Dedifferentiated amniotic fluid mesenchymal stem cell (primary cell): ENCODE results near the gene BCL7B.
"Not testable (repeated sequence)": the region's sequence is repeated elsewhere in the genome, so short reads cannot be mapped to it uniquely, and the experiment has no call there.

Experiments used
- DNase-seq: peaks from one replicate; pipeline ENCODE4 v3.0.0-alpha.2; 2016; ENCODE audit errors: extremely low spot score

The BCL7B gene

DNA sequence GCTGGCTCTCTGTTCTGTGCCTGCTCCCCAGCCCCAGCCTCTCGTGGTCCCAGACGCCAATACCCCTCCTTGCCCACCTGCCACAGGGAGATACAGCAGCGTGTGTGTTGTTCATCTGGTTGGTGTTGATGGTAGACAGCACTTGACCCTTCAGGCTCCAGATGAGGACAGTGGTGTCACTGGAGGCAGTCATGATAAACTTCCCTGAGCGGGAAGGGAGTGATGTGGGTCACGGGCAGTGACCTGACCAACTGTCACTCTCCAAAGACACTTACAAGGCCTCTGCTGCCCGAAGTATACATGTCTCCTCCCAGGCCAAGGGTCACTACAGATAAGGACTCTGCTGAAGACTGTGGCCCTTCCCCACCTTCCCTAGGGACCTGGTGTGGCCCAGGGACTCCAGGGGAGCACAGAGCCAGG lies 15.3 kb upstream of the BCL7B start:
- no peak for DNase-seq

DNA sequence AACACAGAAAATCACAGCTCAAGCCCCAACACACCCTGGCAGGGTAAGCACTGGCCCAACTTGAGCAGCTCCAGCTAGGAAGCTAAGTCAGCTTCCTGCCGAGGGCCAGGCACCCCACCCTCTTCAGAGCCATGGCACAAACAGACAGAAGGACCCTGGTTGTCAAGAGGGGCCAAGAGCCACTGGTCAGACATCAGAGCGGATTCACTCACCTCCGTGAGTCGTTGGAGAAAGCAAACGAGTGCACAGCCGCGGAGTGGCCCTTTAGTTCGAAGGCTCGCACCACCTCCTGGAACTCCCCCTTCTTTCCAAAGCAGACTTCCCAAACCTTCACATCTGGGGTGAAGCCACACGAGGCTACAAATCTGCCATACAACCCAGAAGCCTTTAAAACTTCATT lies 13.5 kb upstream of the BCL7B start:
- DNase-seq = no peak

DNA sequence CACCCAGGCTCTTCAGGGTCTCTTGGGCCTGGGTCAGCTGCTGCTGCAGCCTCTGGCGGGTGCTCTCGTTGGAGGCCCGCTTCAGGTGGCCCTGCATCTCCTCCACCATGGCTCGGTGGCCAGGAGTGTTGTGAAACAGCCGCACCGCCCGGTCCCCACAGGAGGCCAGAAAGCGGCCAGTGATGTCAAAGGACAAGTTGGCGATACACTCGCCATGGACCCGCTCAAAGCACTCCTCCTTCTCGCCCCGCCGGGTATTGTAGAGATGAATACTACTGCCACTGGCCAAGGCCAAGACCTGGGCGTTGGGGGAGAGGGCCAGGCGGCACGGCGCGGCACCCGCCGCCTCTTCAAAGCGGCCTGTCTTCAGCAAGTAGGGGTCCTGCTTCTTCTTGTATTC lies 13.0 kb upstream of the BCL7B start:
- DNase-seq = no peak

DNA sequence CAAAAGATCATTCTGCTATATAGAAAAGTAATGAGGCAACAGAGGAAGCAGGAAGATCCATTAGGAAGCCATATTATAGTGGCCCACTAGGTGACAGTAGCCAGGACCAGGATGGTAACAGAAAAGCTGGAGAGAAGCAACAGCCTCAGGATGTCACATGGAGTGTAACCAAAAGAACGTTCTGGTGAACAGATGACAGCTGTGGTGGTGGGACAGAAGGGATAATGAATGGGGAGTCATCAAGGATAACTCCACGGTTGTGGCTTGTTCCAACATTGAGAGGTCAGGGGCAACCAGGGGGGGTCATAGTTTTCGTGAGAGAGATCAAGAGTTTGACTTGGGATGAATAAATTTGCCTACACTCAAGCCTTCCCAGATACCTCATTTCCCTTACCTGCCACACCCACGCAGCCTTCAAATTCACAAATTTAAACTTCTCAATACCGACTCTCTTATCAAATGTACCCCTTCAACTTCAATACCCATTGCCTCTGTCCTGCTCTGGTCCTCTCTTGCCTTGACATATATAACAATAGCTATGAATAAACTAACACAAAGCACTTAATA lies 11.6 kb upstream of the BCL7B start:
- no peak for DNase-seq

DNA sequence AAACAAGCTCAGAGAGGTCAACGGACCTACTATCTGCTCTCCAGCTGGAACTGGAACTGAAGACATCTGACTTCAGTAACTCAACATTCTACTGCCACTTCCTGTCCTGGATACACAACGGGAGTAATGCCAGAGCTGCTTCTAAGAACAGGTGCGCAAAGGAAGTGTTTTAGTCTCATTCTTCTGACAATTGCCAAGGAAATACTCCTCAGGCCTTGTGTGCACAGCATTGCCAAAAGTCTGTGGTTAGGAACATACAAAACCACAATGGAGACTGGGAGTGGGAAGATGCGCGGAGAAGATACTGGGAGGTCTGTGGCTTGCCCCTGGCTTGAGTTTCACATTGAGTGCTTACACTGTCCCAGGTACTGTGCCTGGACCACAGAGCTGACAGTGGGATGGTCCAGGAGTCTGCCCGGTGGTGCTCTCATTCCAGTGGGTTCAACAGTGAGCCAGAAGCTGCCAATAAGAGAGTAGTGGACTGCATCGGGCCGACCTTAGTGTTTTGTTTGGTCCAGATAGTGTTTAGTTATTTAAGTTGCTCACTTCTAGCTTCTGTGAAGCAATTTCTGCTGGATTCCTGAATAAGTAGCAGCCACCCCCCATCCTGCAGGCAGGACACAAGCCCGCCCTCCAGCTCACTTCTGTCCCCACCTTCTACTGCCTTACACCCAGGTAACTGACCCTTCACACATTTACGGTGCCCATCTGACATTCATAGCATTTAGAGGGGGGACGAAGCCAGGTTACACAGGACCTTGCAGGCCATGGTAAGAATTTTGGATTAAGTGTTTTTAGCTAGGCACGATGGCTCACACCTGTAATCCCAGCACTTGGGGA lies 10.6 kb upstream of the BCL7B start:
- DNase-seq = no peak

DNA sequence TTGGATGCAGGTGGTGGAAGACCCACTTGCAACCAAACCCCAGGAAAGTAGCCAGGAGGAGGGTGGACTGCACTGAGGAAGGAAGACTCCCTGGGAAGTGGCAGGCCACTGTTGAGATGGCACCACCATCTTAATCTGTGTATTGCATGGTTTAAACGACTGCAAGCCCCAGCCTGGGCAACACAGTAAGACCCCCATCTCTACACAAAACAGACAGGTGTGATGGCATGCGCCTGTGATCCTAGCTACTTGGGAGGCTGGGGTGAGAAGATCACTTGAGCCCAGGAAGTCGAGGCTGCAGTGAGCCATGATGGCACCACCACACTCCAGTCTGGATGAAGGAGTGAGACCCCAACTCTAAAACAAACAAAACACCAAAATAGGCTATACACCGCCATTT lies 9.7 kb upstream of the BCL7B start:
- DNase-seq = no peak

DNA sequence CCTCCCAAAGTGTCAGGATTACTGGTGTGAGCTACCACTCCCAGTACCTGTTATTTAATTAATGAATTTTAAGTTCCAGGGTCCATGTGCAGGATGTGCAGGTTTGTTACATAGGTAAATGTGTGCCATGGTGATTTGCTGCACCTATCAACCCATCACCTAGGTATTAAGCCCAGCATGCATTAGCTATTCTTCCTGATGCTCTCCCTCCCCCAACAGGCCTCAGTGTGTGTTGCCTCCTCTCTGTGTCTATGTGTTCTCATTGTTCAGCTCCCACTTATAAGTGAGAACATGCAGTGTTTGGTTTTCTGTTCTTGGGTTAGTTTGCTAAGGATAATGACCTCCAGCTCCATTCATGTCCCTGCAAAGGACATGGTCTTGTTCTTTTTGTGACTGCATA lies 8.9 kb upstream of the BCL7B start:
- not testable (repeated sequence) for DNase-seq

DNA sequence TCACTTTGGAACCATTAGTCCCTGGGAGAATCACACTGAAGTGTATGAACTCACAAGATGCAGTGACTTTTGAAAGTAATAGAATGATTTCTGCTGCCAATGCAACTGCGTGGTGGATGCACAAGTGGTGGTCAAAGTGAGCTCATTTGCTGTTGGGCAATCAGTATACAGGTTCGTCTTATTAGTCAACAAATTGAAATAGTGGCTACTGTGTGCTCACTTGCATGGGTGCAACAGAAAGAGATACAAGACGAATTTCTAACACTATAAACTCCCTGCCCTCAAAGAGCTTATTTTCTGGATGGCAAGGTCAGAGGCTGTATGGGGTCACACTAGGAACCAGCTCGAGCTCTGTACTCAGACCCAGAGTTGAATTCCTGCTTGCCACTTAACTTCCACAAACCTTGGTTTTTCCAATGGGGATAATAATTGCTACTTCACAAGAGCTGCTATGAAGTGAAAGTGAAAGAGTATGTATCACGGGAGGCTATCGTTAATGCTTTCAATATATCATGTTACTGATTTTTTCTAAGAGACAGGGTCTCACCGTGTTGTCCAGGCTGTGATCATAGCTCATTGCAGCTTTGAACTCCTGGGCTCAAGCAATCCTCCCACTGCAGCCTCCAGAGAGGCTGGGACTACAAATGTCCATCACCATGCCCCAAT lies 8.3 kb upstream of the BCL7B start:
- DNase-seq = no peak

DNA sequence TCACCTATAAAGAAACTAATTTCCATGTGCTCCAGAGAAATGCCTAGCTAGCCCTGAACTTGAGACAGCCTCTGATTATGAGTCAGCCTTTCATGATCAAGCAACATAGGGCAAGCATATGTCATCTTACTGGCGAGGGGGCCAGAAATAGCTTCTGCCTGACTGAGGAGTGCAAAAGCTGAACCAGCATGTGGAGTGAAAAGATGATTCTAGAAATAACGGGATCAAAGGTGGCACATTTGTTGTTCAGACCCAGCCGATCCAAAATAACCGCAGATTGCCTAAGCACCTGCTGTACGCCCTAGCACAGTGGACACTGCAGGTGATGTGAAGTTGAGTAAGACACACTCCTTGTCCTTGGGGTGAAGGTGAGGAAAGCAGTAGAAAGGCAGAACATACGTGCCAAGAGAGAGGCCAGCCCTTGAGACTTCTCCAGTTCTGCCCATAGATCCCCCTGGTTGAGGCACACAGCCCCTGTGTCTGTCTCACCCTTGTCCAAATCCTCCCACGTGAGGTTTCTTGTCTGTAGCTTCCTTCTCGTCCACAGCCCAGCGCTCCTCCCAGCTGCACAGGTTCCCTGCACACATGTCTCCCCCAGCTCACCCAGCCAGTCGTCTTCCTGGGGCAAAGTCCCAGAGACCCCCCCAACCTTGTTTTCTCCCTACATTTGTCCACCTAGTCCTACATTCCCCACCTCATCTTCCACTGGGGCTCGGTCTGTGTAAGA lies 2.8 kb upstream of the BCL7B start:
- peak; percentile 75 for DNase-seq

DNA sequence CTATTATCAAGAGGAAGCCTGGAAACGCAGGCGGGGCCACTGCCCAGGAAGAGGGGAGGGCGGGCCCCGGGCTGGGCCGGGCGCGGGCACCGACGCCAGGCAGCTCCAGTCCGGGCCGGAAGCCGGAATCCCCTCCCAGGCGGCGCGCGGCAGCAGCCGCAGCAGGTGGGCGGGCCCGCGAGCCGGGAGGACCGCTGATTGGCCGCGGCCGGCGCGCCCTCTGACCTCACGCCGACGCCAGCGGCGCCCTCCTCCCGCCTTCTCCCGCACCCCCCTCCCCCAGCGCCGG lies 438 bp downstream of the BCL7B start:
- DNase-seq = peak; percentile 86

DNA sequence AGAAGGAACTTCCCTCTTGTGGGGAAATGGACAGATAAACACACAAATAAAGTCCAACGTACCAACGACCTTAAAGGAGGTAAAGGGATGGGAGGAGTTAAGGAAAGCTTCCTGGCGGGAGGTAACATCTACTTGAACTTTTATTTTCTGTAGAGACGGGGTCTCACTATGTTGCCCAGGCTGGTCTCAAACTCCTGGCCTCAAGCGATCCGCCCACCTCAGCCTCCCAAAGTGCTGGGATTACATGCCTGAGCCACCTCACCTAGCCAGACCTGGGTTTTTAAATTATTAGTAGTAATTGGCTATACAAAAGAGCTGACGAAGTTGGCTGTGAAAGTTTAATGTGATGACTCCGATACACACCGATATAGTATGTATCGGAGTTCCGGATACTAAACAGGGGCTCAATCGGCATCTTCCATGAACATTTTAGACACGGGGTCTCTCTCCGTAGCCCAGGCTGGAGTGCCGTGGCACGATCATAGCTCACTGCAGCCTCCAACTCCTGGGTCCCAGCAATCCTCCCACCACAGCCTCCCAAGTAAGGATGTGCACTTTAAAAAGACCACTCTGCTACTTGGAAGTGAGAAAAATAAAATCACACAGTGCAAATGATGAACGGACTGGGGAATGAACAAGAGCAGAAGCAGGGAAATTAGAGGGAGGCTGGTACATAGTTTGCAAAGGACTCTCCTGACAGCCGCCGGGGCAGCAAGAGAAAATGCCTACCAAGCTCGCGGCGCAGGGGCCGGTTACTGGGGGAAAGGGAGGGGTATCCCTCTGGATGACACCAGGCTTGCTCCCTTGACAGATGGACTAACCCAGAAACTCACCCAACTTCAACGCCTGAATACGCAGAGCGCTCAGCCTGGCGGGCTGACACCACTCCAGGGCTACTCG lies 1.0 kb downstream of the BCL7B start:
- DNase-seq = no peak

DNA sequence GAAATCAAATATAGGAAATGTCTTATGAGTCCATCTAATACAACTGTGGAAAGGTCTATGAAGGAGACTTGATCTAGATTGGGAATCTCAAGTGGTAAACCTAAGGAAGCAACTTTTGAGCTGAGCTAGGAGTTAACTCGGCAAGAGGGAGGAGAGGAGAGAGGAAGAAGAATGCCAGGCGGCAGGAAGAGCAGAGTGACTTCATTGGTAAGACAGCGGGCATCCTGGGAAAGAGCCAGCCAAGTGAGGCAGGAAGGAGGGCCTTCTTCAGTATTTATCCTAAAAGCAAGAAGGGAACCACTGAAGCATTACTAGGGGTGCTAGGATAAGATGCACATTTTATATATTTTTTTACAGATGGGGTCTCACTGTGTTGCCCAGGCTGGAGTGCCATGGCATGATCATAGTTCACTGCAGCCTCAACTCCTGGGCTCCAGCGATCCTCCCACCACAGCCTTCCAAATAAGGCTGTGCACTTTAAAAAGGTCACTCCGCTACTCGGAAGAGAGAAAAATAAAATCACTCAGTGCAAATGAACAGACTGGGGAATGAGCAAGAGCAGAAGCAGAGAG lies 2.0 kb downstream of the BCL7B start:
- no peak for DNase-seq

DNA sequence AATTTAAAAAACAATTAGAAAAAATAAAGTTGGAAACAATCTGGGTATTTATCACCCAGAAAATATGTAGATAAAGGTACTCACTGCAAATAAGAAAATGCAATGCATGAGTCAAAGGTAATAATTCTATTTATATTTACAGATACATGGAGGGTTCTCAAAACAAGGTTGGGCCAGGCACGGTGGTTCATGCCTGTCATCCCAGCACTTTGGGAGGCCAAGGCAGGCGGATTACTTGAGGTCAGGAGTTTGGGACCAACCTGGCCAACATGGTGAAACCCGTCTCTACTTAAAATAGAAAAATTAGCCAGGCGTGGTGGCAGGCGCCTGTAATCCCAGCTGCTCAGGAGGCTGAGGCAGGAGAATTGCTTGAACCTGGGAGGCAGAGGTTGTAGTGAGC lies 7.4 kb downstream of the BCL7B start:
- not testable (repeated sequence) for DNase-seq

DNA sequence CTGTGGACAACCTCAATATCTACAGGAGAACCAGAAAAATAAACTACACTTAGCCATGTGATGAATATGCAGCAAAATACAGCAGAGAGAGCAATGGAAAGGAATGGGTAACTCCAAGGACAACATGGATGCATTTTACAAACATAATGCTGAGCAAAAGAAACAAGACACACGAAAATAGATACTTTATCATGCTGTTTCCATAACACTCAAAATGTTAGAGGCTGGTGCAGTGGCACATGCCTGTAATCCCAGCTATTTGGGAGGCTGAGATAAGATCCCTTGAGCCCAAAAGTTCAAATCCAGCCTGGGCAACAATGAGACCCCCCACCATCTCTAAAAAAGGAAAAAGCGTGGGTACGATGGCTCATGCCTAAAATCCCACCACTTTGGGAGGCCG lies 8.3 kb downstream of the BCL7B start:
- no peak for DNase-seq

DNA sequence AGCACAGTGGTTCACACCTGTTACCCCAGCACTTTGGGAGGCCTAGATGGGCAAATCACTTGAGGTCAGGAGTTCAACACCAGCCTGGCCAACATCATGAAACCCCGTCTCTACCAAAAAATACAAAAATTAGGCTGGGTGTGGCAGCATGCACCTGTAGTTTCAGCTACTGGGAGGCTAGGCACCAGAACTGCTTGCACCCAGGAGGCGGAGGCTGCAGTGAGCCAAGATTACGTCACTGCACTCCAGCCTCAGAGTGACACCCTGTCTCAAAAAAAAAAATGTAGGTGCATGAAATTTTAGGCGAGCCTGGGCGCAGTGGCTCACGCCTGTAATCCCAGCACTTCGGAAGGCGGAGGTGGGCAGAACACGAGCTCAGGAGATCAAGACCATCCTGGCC lies 9.6 kb downstream of the BCL7B start:
- no peak for DNase-seq

DNA sequence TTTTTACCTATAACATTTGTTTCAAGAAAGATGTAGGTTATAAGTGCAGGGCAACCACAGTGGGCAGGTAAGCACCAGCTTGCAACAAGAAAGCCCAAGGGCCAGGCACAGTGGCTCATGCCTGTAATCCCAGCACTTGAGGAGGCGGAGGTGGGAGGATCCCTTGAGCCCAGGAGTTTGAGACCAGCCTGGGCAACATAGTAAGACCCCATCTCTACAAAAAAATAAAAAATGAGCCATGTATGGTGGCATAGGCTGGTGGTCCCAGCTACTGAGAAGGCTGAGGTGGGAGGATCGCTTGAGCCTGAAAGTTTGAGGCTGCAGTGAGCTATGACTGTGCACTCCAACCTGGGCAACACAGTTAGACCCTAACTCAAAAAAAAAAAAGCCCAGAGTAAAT lies 12.8 kb downstream of the BCL7B start:
- no peak for DNase-seq

DNA sequence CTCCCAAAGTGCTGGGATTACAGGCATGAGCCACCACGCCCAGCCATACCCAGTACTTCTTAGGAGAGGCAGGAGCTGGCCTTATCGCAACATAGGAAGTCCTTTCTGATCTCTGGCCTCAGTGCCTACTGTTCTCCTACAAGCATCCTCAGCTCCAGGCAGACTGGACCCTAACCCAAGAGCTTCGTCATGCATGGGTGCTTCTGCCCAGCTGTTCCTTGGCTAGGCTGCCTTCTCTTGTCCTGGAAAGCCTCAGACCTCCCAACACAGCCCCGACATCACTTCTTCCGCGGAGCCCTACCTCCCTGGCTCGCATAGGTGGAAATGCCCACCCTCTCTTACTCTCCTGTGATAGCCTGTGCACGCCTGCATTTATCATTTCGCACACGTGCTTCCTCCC lies 15.8 kb downstream of the BCL7B start:
- no peak for DNase-seq

DNA sequence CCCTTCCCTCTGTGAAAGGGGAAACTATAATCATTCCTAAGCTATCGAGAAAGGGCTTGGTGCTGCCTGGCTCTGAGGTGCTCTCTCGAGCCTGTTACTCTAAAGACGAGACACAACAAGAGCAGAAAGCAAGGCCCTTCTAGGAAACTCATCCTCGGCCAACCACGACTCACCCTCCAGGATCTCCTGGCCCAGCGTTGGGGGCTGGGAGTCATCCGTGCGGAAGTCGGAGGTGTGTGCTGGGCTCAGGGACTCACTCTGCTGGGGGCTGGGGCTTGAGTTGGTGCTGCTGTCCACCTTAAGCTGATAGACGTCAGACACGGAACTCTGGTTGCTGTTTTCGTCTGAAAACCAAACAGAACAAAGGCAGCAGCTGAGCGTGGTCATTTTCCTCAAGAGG lies 17.8 kb downstream of the BCL7B start:
- DNase-seq = no peak

DNA sequence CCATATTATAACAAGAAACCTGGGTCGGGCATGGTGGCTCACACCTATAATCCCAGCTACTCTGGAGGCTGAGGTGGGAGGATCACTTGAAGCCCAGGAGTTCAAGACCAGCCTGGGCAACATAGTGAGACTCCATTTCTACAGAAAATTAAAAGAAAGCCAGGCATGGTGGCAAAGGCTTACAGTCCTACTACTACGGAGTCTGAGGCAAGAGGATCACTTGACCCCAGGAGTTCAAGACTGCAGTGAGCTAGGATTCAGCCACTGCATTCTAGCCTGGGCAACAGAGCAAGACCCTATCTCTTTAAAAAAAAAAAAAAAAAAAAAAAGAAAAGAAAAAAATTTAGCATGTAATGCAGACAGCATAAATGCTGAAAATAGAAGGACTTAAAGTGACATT lies 19.0 kb downstream of the BCL7B start:
- not testable (repeated sequence) for DNase-seq

DNA sequence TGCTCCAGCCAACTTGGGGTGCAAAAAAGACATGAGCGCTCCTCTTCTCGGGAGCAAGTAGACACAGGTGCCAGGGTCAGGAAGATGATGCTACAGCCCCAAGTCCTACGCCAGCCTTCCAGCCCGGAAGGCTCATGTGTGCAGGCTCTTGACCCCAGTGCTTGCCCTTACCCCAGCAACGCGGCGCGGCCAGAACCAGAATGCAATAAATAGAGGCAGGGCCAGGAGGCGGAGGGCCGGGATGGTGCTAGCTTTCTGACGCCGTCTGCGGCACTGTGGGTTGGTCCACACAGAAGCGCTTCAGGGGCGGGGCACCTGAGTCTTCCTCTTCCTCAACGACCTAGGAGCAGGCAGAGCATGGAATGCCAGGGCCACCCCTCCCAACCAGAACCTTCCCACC lies 20.4 kb downstream of the BCL7B start:
- DNase-seq = no peak

DNA sequence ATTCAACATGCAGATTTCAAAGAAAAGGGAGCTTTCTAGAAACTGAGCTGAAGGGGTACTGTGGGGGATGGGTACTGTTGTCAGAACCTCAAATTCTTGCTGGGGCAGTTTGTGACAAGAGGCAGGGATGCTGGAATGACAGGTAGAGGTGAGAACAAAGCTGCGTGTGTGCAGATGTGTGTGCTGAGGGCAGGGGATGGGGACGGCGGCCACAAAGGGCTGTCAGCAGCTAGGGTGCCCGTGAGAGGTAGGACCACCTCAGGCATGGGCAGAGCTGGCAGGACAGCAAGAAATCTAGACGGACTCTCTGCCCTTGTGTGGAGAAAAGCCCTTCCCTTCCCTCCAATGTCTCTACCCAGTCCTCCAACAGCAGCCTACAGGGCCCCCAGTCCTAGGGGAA lies 21.0 kb downstream of the BCL7B start:
- no peak for DNase-seq
